ENCODE results near the gene UBXN1. TPM values are rescaled to one million over a fixed set of nuclear protein-coding genes. Genes with fewer than 3 reads are reported as not detected.
A peak's percentile ranks its signal among the peaks of the same experiment; 100 is the strongest.

UBXN1 gene
- polyA plus RNA-seq, 1 donor (not counting 4 experiments of a cell fraction or from before 2014, with no cell fraction given), result 58.5 TPM

GRCh38 chr11:62687508-62688396 is 8.9 kb upstream of the UBXN1 start:
- Histone ChIP-seq H3K9me3 (ENCODE audit: control insufficient read depth, low read depth, low read length) (no peaks in the 10 kb centered on the region), H3K27ac (ENCODE audit: control insufficient read depth, insufficient read depth, low read length) (no peak overlapping the region), H3K4me3 (ENCODE audit: control insufficient read depth in 2 of 3, extremely low read depth in 1 of 3, insufficient read depth in 2 of 3, low read depth in 1 of 3, low read length in 3 of 3) (no peak overlapping the region), H3K36me3 (ENCODE audit: control insufficient read depth in 2 of 2, extremely low read depth in 1 of 2, insufficient read depth in 2 of 2, low read length in 2 of 2) (peaks cover 4 to 15% of the 10 kb centered on the region in 2 experiments), H3K4me1 (ENCODE audit: control insufficient read depth, extremely low read depth, insufficient read depth, low read length) (peaks cover 12% of the 10 kb centered on the region), H3K9ac (ENCODE audit: control insufficient read depth, extremely low read depth, insufficient read depth, low read length) (no peak overlapping the region), H3K9me1 (ENCODE audit: control insufficient read depth, extremely low read depth, insufficient read depth, low read length) (no peaks in the 10 kb centered on the region), H3K27me3 (ENCODE audit: control insufficient read depth, extremely low read depth, insufficient read depth, low read length) (no peaks in the 10 kb centered on the region), H4K20me1 (ENCODE audit: control insufficient read depth, extremely low read depth, insufficient read depth, low read length) (no peaks in the 10 kb centered on the region), H3K4me2 (ENCODE audit: control insufficient read depth, extremely low read depth, insufficient read depth, low read depth, low read length) (no peak overlapping the region), H3K79me2 (ENCODE audit: control insufficient read depth, insufficient read depth, low read length) (no peaks in the 10 kb centered on the region), H2AFZ (ENCODE audit: control insufficient read depth, low read length) (no peak overlapping the region)
- FAIRE-seq (no peak), DNase-seq (ENCODE audit: low read depth, low spot score) (no peak)
- dilution Hi-C loops (cut with MboI; ENCODE audit: extremely low pct_ligation_motif_present, low sequenced_read_pairs), result no loop called here
- TF ChIP-seq EZH2 (IDR thresholded peaks at IDR 0.05; ENCODE audit: low read length), result no peak

GRCh38 chr11:62682518-62682917 is 3.6 kb upstream of the UBXN1 start:
- no peaks in the 10 kb centered on the region for H3K27me3 ChIP-seq (ENCODE audit: control insufficient read depth, extremely low read depth, insufficient read depth, low read length)
- H3K9ac ChIP-seq (ENCODE audit: control insufficient read depth, extremely low read depth, insufficient read depth, low read length), result no peak overlapping the region
- no peak overlapping the region for H3K27ac ChIP-seq (ENCODE audit: control insufficient read depth, insufficient read depth, low read length)
- H3K79me2 ChIP-seq (ENCODE audit: control insufficient read depth, insufficient read depth, low read length), result peaks cover 14% of the 10 kb centered on the region
- DNase-seq (ENCODE audit: low read depth, low spot score) (no peak), FAIRE-seq (no peak)
- peaks cover under 1 to 7% of the 10 kb centered on the region in 2 experiments for H3K36me3 ChIP-seq (ENCODE audit: control insufficient read depth in 2 of 2, extremely low read depth in 1 of 2, insufficient read depth in 2 of 2, low read length in 2 of 2)
- no peaks in the 10 kb centered on the region for H3K9me3 ChIP-seq (ENCODE audit: control insufficient read depth, low read depth, low read length)
- H4K20me1 ChIP-seq (ENCODE audit: control insufficient read depth, extremely low read depth, insufficient read depth, low read length), result no peaks in the 10 kb centered on the region
- no peak overlapping the region for H3K4me3 ChIP-seq (ENCODE audit: control insufficient read depth in 2 of 3, extremely low read depth in 1 of 3, insufficient read depth in 2 of 3, low read depth in 1 of 3, low read length in 3 of 3)
- dilution Hi-C loops (cut with MboI; ENCODE audit: extremely low pct_ligation_motif_present, low sequenced_read_pairs), result no loop called here
- H3K4me1 ChIP-seq (ENCODE audit: control insufficient read depth, extremely low read depth, insufficient read depth, low read length), result peaks cover 12% of the 10 kb centered on the region
- H2AFZ ChIP-seq (ENCODE audit: control insufficient read depth, low read length), result no peak overlapping the region
- H3K9me1 ChIP-seq (ENCODE audit: control insufficient read depth, extremely low read depth, insufficient read depth, low read length), result no peaks in the 10 kb centered on the region
- no peak overlapping the region for H3K4me2 ChIP-seq (ENCODE audit: control insufficient read depth, extremely low read depth, insufficient read depth, low read depth, low read length)
- no peak for TF ChIP-seq EZH2 (IDR thresholded peaks at IDR 0.05; ENCODE audit: low read length)

- no peak overlapping the region for H3K27ac ChIP-seq (ENCODE audit: control insufficient read depth, insufficient read depth, low read length)
Observed at GRCh38 chr11:62680825-62681240, 2.0 kb upstream of the UBXN1 start.

More at GRCh38 chr11:62680825-62681240, 2.0 kb upstream of the UBXN1 start:
- Histone ChIP-seq H3K9ac (ENCODE audit: control insufficient read depth, extremely low read depth, insufficient read depth, low read length) (no peak overlapping the region), H2AFZ (ENCODE audit: control insufficient read depth, low read length) (peak overlapping the region; percentile 41), H3K79me2 (ENCODE audit: control insufficient read depth, insufficient read depth, low read length) (peaks cover 24% of the 10 kb centered on the region), H3K9me1 (ENCODE audit: control insufficient read depth, extremely low read depth, insufficient read depth, low read length) (no peaks in the 10 kb centered on the region), H3K27me3 (ENCODE audit: control insufficient read depth, extremely low read depth, insufficient read depth, low read length) (no peaks in the 10 kb centered on the region), H3K9me3 (ENCODE audit: control insufficient read depth, low read depth, low read length) (no peaks in the 10 kb centered on the region), H3K36me3 (ENCODE audit: control insufficient read depth in 2 of 2, extremely low read depth in 1 of 2, insufficient read depth in 2 of 2, low read length in 2 of 2) (peaks cover 10 to 19% of the 10 kb centered on the region in 2 experiments), H4K20me1 (ENCODE audit: control insufficient read depth, extremely low read depth, insufficient read depth, low read length) (no peaks in the 10 kb centered on the region), H3K4me3 (ENCODE audit: control insufficient read depth in 2 of 3, extremely low read depth in 1 of 3, insufficient read depth in 2 of 3, low read depth in 1 of 3, low read length in 3 of 3) (no peak overlapping the region), H3K4me2 (ENCODE audit: control insufficient read depth, extremely low read depth, insufficient read depth, low read depth, low read length) (no peak overlapping the region), H3K4me1 (ENCODE audit: control insufficient read depth, extremely low read depth, insufficient read depth, low read length) (peaks cover 16% of the 10 kb centered on the region)
- TF ChIP-seq EZH2 (IDR thresholded peaks at IDR 0.05; ENCODE audit: low read length), result no peak
- peak; percentile 59 to 94 (median 74) for TF ChIP-seq CTCF (optimal IDR thresholded peaks at IDR 0.05 in 1 of 3, IDR thresholded peaks at IDR 0.05 in 1 of 3, conservative IDR thresholded peaks at IDR 0.05 in 1 of 3; ENCODE audit: extremely low read depth in 1 of 3, insufficient read depth in 2 of 3, low read length in 3 of 3)
- DNase-seq (ENCODE audit: low read depth, low spot score), result no peak
- FAIRE-seq, result peak; percentile 48
- dilution Hi-C loops (cut with MboI; ENCODE audit: extremely low pct_ligation_motif_present, low sequenced_read_pairs), result no loop called here

Data from keratinocyte (primary cell).